HEK293 (cell line): ENCODE results near the gene FBN2.

Experiments used
- ZBTB26 ChIP-seq: fragments of 450-650 bp; formaldehyde crosslinking; optimal IDR thresholded peaks from 2 replicates; pipeline ENCODE3; 2016; ENCODE audit warnings: missing biosample characterization, mild to moderate bottlenecking, missing genetic modification characterization
- TF ChIP-seq, protein P1 (sequence below): fragments of 450-650 bp; formaldehyde crosslinking; IDR thresholded peaks from 2 replicates; pipeline ENCODE4 v1.5.1; 2016; ENCODE audit warnings: missing biosample characterization, missing genetic modification characterization

DNA sequence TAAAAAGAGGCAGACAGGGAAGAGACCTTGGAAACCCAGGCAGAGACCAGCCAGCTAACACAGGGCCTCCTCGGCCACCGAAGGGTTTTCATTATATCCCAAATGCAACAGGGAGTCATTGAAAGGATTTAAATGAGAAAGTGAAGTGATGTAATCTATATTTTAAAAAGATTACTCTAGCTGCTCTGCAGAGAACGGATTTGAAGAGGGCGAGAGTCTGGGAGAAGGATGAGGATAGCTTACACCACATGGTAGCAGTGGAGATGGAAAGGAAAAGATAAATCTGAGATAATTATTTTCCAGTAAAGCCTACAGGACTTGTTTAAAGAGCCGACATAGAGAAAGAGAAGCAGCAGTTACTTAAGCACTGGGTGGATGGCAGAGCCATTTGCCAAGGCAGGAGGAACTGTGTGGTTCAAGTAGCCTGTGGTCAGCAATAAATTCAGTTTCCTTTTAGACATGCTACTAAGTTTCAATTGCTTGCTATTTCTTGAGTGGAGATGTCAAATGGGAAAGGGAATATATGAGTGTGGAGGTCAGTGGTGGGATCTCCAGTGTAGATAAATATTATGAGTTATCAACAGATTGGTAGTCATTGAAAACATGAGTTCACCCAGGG is 9.3 kb downstream of the FBN2 start:
- TF ChIP-seq, protein P1, sequence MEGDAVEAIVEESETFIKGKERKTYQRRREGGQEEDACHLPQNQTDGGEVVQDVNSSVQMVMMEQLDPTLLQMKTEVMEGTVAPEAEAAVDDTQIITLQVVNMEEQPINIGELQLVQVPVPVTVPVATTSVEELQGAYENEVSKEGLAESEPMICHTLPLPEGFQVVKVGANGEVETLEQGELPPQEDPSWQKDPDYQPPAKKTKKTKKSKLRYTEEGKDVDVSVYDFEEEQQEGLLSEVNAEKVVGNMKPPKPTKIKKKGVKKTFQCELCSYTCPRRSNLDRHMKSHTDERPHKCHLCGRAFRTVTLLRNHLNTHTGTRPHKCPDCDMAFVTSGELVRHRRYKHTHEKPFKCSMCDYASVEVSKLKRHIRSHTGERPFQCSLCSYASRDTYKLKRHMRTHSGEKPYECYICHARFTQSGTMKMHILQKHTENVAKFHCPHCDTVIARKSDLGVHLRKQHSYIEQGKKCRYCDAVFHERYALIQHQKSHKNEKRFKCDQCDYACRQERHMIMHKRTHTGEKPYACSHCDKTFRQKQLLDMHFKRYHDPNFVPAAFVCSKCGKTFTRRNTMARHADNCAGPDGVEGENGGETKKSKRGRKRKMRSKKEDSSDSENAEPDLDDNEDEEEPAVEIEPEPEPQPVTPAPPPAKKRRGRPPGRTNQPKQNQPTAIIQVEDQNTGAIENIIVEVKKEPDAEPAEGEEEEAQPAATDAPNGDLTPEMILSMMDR (tag by site-specific recombination): no peak
- no peak for TF ChIP-seq ZBTB26
